ENCODE data around the gene PCDH9. TPM values are rescaled to one million over a fixed set of nuclear protein-coding genes. Genes with fewer than 3 reads are reported as not detected.
"Not testable (repeated sequence)": the region's sequence is repeated elsewhere in the genome, so short reads cannot be mapped to it uniquely, and the experiment has no call there.

PCDH9 gene
- total RNA-seq, 2 donors from 2014 or later: 0.44 to 1.0 TPM

DNA sequence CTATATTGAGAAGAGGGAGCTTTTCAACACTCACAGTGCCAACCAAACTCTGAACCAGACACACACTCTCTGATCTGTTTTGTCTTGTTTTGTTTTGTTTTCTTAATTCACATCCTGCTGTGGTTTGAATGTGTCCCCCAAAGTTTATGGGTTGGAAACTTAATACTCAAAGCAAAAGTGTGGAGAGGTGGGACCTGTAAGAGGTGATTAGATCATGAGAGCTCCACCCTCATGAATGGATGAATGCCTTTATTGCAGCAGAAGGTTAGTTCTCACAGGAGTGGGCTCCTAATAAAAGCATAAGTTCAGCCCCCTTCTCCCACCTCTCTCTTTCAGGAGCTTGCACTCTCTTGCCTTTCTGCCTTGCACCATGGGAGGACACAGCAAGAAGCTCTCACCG lies 957.1 kb downstream of the PCDH9 start:
- intact Hi-C loops (cut with DNase I): no loop called here
- TF ChIP-seq, protein P1, sequence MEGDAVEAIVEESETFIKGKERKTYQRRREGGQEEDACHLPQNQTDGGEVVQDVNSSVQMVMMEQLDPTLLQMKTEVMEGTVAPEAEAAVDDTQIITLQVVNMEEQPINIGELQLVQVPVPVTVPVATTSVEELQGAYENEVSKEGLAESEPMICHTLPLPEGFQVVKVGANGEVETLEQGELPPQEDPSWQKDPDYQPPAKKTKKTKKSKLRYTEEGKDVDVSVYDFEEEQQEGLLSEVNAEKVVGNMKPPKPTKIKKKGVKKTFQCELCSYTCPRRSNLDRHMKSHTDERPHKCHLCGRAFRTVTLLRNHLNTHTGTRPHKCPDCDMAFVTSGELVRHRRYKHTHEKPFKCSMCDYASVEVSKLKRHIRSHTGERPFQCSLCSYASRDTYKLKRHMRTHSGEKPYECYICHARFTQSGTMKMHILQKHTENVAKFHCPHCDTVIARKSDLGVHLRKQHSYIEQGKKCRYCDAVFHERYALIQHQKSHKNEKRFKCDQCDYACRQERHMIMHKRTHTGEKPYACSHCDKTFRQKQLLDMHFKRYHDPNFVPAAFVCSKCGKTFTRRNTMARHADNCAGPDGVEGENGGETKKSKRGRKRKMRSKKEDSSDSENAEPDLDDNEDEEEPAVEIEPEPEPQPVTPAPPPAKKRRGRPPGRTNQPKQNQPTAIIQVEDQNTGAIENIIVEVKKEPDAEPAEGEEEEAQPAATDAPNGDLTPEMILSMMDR (IDR thresholded peaks at IDR 0.05): no peak
- H3K4me1 ChIP-seq: no peaks in the 10 kb centered on the region
- H3K9ac ChIP-seq (ENCODE audit: low read depth in 2 of 2, low read length in 2 of 2): no peak overlapping the region
- H3K9me3 ChIP-seq: no peaks in the 10 kb centered on the region
- no peaks in the 10 kb centered on the region for H3K27me3 ChIP-seq
- no peaks in the 10 kb centered on the region for H3K36me3 ChIP-seq
- no peak overlapping the region for H3K4me3 ChIP-seq
- H3K27ac ChIP-seq: no peak overlapping the region
- DNase-seq: no peak

GRCh38 chr13:66266761-66267160 lies 963.4 kb downstream of the PCDH9 start:
- no peaks in the 10 kb centered on the region for H3K27me3 ChIP-seq
- intact Hi-C loops (cut with DNase I): no loop called here

GRCh38 chr13:66266348-66266747 lies 963.8 kb downstream of the PCDH9 start:
- no peaks in the 10 kb centered on the region for H3K27me3 ChIP-seq
- no peak overlapping the region for H3K4me3 ChIP-seq
- H3K9ac ChIP-seq (ENCODE audit: low read depth in 2 of 2, low read length in 2 of 2): no peak overlapping the region
- no peaks in the 10 kb centered on the region for H3K36me3 ChIP-seq
- no peaks in the 10 kb centered on the region for H3K9me3 ChIP-seq
- intact Hi-C loops (cut with DNase I): no loop called here
- TF ChIP-seq, protein P1 (IDR thresholded peaks at IDR 0.05): no peak
- no peak for DNase-seq
- no peaks in the 10 kb centered on the region for H3K4me1 ChIP-seq
- H3K27ac ChIP-seq: no peak overlapping the region

More at GRCh38 chr13:66266761-66267160, 963.4 kb downstream of the PCDH9 start:
- TF ChIP-seq, protein P1 (IDR thresholded peaks at IDR 0.05): no peak
- Histone ChIP-seq H3K27ac (no peak overlapping the region), H3K4me1 (no peaks in the 10 kb centered on the region), H3K9ac (ENCODE audit: low read depth in 2 of 2, low read length in 2 of 2) (no peak overlapping the region), H3K9me3 (no peaks in the 10 kb centered on the region), H3K4me3 (no peak overlapping the region), H3K36me3 (no peaks in the 10 kb centered on the region)
- DNase-seq: no peak

- no peaks in the 10 kb centered on the region for H3K36me3 ChIP-seq
- H3K4me1 ChIP-seq: no peaks in the 10 kb centered on the region
- TF ChIP-seq, protein P1 (IDR thresholded peaks at IDR 0.05): no peak
- intact Hi-C loops (cut with DNase I): no loop called here
- no peak for DNase-seq
- no peak overlapping the region for H3K27ac ChIP-seq
- H3K9ac ChIP-seq (ENCODE audit: low read depth in 2 of 2, low read length in 2 of 2): no peak overlapping the region
- H3K27me3 ChIP-seq: no peaks in the 10 kb centered on the region
- no peaks in the 10 kb centered on the region for H3K9me3 ChIP-seq
- H3K4me3 ChIP-seq: no peak overlapping the region
These were observed 964.8 kb downstream of the PCDH9 start for GRCh38 chr13:66265371-66265770.

GRCh38 chr13:66264971-66265370 lies 965.2 kb downstream of the PCDH9 start:
- DNase-seq: no peak
- no peak overlapping the region for H3K27ac ChIP-seq
- TF ChIP-seq, protein P1 (IDR thresholded peaks at IDR 0.05): no peak
- no peaks in the 10 kb centered on the region for H3K36me3 ChIP-seq
- H3K4me3 ChIP-seq: no peak overlapping the region
- no peaks in the 10 kb centered on the region for H3K4me1 ChIP-seq
- no peaks in the 10 kb centered on the region for H3K27me3 ChIP-seq
- H3K9ac ChIP-seq (ENCODE audit: low read depth in 2 of 2, low read length in 2 of 2): no peak overlapping the region
- intact Hi-C loops (cut with DNase I): no loop called here
- no peaks in the 10 kb centered on the region for H3K9me3 ChIP-seq

GRCh38 chr13:66262330-66262729 lies 967.8 kb downstream of the PCDH9 start:
- Histone ChIP-seq H3K4me3 (no peak overlapping the region), H3K36me3 (no peaks in the 10 kb centered on the region), H3K27ac (no peak overlapping the region), H3K27me3 (no peaks in the 10 kb centered on the region), H3K9me3 (no peaks in the 10 kb centered on the region), H3K4me1 (no peaks in the 10 kb centered on the region), H3K9ac (ENCODE audit: low read depth in 2 of 2, low read length in 2 of 2) (no peak overlapping the region)
- TF ChIP-seq, protein P1 (IDR thresholded peaks at IDR 0.05): no peak
- intact Hi-C loops (cut with DNase I): no loop called here
- DNase-seq: no peak

DNA sequence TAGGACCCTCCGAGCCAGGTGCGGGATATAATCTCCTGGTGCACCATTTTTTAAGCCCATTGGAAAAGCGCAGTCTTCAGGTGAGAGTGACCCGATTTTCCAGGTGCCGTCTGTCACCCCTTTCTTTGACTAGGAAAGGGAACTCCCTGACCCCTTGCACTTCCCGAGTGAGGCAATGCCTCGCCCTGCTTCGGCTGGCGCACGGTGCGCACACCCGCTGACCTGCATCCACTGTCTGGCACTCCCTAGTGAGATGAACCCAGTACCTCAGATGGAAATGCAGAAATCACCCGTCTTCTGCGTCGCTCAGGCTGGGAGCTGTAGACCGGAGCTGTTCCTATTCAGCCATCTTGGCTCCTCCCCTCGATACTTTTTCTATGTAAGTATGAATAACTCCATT lies 970.7 kb downstream of the PCDH9 start:
- H3K9ac ChIP-seq (ENCODE audit: low read depth in 2 of 2, low read length in 2 of 2); intact Hi-C loops (cut with DNase I); DNase-seq; H3K9me3 ChIP-seq; H3K27ac ChIP-seq; H3K4me3 ChIP-seq; H3K4me1 ChIP-seq; H3K36me3 ChIP-seq; H3K27me3 ChIP-seq: not testable (repeated sequence)
